ENCODE measurements around the gene BLTP3B. TPM values are rescaled to one million over a fixed set of nuclear protein-coding genes. Genes with fewer than 3 reads are reported as not detected.

Gene BLTP3B
- total RNA-seq, 1 donor from 2014 or later = 19.0 TPM

- no peak for DNase-seq (ENCODE audit: low read depth, low spot score)
- H3K9me3 Mint-ChIP-seq = no peaks in the 10 kb centered on the region
Observed at GRCh38 chr12:100141666-100141997, 1.0 kb downstream of the BLTP3B start.

DNA sequence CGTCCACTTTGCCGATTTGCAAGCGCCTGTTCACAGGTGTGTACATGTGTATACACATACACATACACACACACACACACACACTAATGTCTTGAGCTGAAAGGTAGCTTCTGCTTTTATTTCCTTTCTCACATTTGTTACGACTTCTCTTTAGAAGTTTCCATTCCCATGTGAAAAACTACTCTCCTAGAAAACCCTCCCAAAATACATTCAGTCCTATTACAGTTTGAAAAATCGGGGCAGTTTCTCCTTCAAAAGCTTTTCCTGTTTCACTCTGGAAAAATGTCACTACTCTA, 3.9 kb downstream of the BLTP3B start:
- H3K27ac Mint-ChIP-seq (ENCODE audit: unreplicated experiment) = no peak overlapping the region
- TF ChIP-seq, protein P1, sequence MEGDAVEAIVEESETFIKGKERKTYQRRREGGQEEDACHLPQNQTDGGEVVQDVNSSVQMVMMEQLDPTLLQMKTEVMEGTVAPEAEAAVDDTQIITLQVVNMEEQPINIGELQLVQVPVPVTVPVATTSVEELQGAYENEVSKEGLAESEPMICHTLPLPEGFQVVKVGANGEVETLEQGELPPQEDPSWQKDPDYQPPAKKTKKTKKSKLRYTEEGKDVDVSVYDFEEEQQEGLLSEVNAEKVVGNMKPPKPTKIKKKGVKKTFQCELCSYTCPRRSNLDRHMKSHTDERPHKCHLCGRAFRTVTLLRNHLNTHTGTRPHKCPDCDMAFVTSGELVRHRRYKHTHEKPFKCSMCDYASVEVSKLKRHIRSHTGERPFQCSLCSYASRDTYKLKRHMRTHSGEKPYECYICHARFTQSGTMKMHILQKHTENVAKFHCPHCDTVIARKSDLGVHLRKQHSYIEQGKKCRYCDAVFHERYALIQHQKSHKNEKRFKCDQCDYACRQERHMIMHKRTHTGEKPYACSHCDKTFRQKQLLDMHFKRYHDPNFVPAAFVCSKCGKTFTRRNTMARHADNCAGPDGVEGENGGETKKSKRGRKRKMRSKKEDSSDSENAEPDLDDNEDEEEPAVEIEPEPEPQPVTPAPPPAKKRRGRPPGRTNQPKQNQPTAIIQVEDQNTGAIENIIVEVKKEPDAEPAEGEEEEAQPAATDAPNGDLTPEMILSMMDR (conservative IDR thresholded peaks at IDR 0.05) = no peak
- peaks cover 33% of the 10 kb centered on the region for H3K4me1 Mint-ChIP-seq
- no peak overlapping the region for H3K4me3 Mint-ChIP-seq
- no peak for DNase-seq (ENCODE audit: low read depth, low spot score)
- no peaks in the 10 kb centered on the region for H3K36me3 Mint-ChIP-seq (ENCODE audit: low read depth)
- no peaks in the 10 kb centered on the region for H3K9me3 Mint-ChIP-seq
- no peaks in the 10 kb centered on the region for H3K27me3 Mint-ChIP-seq (ENCODE audit: low read depth)

More at GRCh38 chr12:100141666-100141997, 1.0 kb downstream of the BLTP3B start:
- Mint-ChIP-seq H3K4me1 (peaks cover 33% of the 10 kb centered on the region), H3K36me3 (ENCODE audit: low read depth) (no peaks in the 10 kb centered on the region), H3K27ac (ENCODE audit: unreplicated experiment) (peak overlapping the region; percentile 85), H3K27me3 (ENCODE audit: low read depth) (no peaks in the 10 kb centered on the region), H3K4me3 (peak overlapping the region; percentile 89)
- TF ChIP-seq, protein P1 (conservative IDR thresholded peaks at IDR 0.05) = no peak

GRCh38 chr12:100138048-100138802, 4.4 kb downstream of the BLTP3B start:
- H3K9me3 Mint-ChIP-seq = peaks cover 2% of the 10 kb centered on the region
- H3K4me3 Mint-ChIP-seq = peak overlapping the region; percentile 20
- TF ChIP-seq, protein P1 (conservative IDR thresholded peaks at IDR 0.05) = no peak
- H3K4me1 Mint-ChIP-seq = peaks cover 28% of the 10 kb centered on the region
- no peaks in the 10 kb centered on the region for H3K36me3 Mint-ChIP-seq (ENCODE audit: low read depth)
- H3K27ac Mint-ChIP-seq (ENCODE audit: unreplicated experiment) = no peak overlapping the region
- no peaks in the 10 kb centered on the region for H3K27me3 Mint-ChIP-seq (ENCODE audit: low read depth)
- DNase-seq (ENCODE audit: low read depth, low spot score) = no peak

DNA sequence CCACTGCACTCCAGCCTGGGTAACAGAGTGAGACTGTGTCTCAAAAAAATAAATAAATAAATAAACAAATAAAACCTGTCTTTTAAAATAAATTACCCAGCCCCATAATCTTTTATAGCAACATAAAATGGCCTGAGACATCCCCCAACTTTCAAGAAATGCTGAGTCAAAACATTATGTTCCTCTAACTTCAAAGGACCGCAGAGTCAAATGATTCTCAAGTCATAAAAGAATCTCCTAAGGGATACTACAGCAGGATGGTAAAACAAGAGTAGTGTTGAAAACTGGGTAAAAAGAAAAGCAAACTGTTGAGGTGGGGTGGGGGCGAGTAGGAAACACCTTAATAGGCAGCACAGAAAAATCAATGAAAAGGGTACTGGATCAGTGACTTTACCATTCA, 9.5 kb downstream of the BLTP3B start:
- Mint-ChIP-seq H3K27ac (ENCODE audit: unreplicated experiment) (no peak overlapping the region), H3K4me1 (peaks cover 7% of the 10 kb centered on the region), H3K27me3 (ENCODE audit: low read depth) (no peaks in the 10 kb centered on the region), H3K4me3 (no peak overlapping the region), H3K36me3 (ENCODE audit: low read depth) (peaks cover 4% of the 10 kb centered on the region), H3K9me3 (peaks cover 6% of the 10 kb centered on the region)
- TF ChIP-seq, protein P1 (conservative IDR thresholded peaks at IDR 0.05) = no peak
- no peak for DNase-seq (ENCODE audit: low read depth, low spot score)

GRCh38 chr12:100128512-100128908, 14.2 kb downstream of the BLTP3B start:
- TF ChIP-seq, protein P1 (conservative IDR thresholded peaks at IDR 0.05) = peak; percentile 36
- Mint-ChIP-seq H3K9me3 (peaks cover 6% of the 10 kb centered on the region), H3K27me3 (ENCODE audit: low read depth) (no peaks in the 10 kb centered on the region), H3K36me3 (ENCODE audit: low read depth) (peaks cover 4% of the 10 kb centered on the region), H3K4me3 (no peak overlapping the region), H3K27ac (ENCODE audit: unreplicated experiment) (no peak overlapping the region), H3K4me1 (peaks cover 9% of the 10 kb centered on the region)
- no peak for DNase-seq (ENCODE audit: low read depth, low spot score)

Data from neural crest cell (in vitro differentiated cells).